HUES6 (cell line): ENCODE results near the gene CCDC63.
A peak's percentile ranks its signal among the peaks of the same experiment; 100 is the strongest.
"Not testable (repeated sequence)": the region's sequence is repeated elsewhere in the genome, so short reads cannot be mapped to it uniquely, and the experiment has no call there.

Experiments used
- H3K27ac ChIP-seq: 2 replicates; pipeline ENCODE4 v1.7.0; 2013; ENCODE audit warnings: low read depth, mild to moderate bottlenecking, low read length, inconsistent platforms
- H3K27me3 ChIP-seq: 2 replicates; pipeline ENCODE4 v1.6.1; 2013; ENCODE audit warnings: low read length; ENCODE audit not compliant: control insufficient read depth, insufficient read depth
- H3K36me3 ChIP-seq: 2 replicates; pipeline ENCODE4 v1.6.1; 2013; ENCODE audit warnings: low read length; ENCODE audit not compliant: control insufficient read depth, insufficient read depth
- H3K4me1 ChIP-seq: 2 replicates; pipeline ENCODE4 v1.6.1; 2013; ENCODE audit warnings: low read length; ENCODE audit not compliant: control insufficient read depth, insufficient read depth
- H3K4me3 ChIP-seq: 2 replicates; pipeline ENCODE4 v1.5.1; 2013; ENCODE audit warnings: low read depth, low read length
- H3K9ac ChIP-seq: one replicate; pipeline ENCODE4 v1.6.1; 2013; ENCODE audit warnings: mild to moderate bottlenecking, low read length
- H3K9me3 ChIP-seq: 2 replicates; pipeline ENCODE4 v1.6.1; 2013; ENCODE audit warnings: low read depth, low read length; ENCODE audit not compliant: control insufficient read depth, insufficient read depth

Gene CCDC63

GRCh38 chr12:110934093-110934852 lies 87.5 kb downstream of the CCDC63 start:
- H3K4me1 ChIP-seq, result peaks cover 32% of the 10 kb centered on the region
- peak overlapping the region; percentile 72 for H3K9ac ChIP-seq
- no peak overlapping the region; the same call in 1 of the 2 replicates for H3K4me3 ChIP-seq
- no peaks in the 10 kb centered on the region for H3K27me3 ChIP-seq
- no peaks in the 10 kb centered on the region for H3K9me3 ChIP-seq
- peak overlapping the region; percentile 90 for H3K27ac ChIP-seq
- H3K36me3 ChIP-seq, result no peaks in the 10 kb centered on the region

DNA sequence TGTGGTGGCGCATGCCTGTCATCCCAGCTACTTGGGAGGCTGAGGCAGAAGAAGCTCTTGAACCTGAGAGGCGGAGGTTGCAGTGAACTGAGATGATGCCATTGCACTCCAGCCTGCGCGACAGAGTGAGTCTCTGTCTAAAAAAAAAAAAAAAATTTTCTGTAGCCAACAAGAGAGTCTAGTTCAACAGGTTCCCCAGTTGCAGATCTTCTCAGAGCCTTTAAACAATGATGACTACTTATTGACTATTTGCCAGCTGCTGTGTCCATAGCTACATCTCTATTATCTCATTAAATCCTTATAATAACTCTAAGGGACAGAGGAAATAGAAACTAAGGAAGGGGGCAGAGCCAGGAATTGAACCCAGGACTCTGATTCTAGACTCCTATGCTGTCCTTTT lies 88.8 kb downstream of the CCDC63 start:
- Histone ChIP-seq H3K9ac (no peak overlapping the region), H3K27ac (peak overlapping the region; percentile 66; the same call in 1 of the 2 replicates), H3K4me3 (no peak overlapping the region), H3K36me3 (peaks cover 5% of the 10 kb centered on the region; the same call in 1 of the 2 replicates), H3K9me3 (no peaks in the 10 kb centered on the region), H3K4me1 (peaks cover 32% of the 10 kb centered on the region), H3K27me3 (no peaks in the 10 kb centered on the region)

DNA sequence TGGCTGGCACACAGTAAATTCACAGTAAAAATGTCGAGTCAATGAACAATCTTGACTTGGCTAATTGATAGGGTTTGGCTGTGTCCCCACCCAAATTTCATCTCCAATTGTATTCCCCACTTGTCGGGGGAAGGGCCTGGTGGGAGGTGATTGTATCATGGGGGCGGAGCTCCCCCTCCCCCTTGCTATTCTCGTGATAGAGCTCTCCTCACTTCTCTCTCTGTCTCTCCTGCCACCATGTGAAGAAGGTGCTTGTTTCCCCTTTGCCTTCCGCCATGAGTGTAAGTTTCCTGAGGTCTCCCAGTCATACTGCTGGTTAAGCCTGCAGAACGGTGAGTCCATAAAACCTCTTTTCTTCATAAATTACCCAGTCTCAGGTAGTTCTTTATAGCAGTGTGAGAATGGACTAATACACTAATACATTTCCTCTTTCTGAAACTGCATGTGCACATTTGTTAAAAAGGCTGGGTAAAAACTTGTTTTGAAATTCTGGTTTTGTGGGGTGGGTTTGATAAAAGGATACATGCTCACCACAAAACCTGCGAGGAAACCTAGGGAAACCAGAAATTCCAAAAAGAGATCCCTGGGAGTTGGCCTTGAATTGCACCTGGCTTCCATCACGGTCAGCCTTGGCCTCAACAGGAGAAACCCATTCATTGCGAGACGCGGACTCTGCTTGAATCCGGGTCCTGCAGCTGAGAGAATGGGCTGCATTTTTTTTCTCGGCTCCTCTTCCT lies 89.7 kb downstream of the CCDC63 start:
- Histone ChIP-seq H3K9me3 (no peaks in the 10 kb centered on the region), H3K4me1 (peaks cover 31% of the 10 kb centered on the region), H3K36me3 (peaks cover 7% of the 10 kb centered on the region; the same call in 1 of the 2 replicates), H3K27ac (peak overlapping the region; percentile 66), H3K9ac (peak overlapping the region; percentile 73), H3K4me3 (peak overlapping the region; percentile 46), H3K27me3 (no peaks in the 10 kb centered on the region)

- Histone ChIP-seq H3K4me3 (peak overlapping the region; percentile 46), H3K4me1 (peaks cover 25% of the 10 kb centered on the region), H3K9ac (peak overlapping the region; percentile 73), H3K27ac (peak overlapping the region; percentile 66; the same call in 1 of the 2 replicates), H3K9me3 (no peaks in the 10 kb centered on the region), H3K36me3 (peaks cover 7% of the 10 kb centered on the region; the same call in 1 of the 2 replicates), H3K27me3 (no peaks in the 10 kb centered on the region)
Measured at GRCh38 chr12:110937104-110937641, 90.4 kb downstream of the CCDC63 start.

- Histone ChIP-seq H3K27me3 (no peaks in the 10 kb centered on the region), H3K4me3 (no peak overlapping the region), H3K9ac (no peak overlapping the region), H3K27ac (no peak overlapping the region), H3K4me1 (peaks cover 7% of the 10 kb centered on the region; the same call in 1 of the 2 replicates), H3K9me3 (peaks cover 6% of the 10 kb centered on the region; the same call in 1 of the 2 replicates), H3K36me3 (peaks cover 7% of the 10 kb centered on the region; the same call in 1 of the 2 replicates)
Measured at GRCh38 chr12:110940296-110940695, 93.5 kb downstream of the CCDC63 start.

- H3K9ac ChIP-seq, result no peak overlapping the region
- no peak overlapping the region for H3K4me3 ChIP-seq
- H3K4me1 ChIP-seq, result peaks cover 4% of the 10 kb centered on the region; the same call in 1 of the 2 replicates
- H3K36me3 ChIP-seq, result peaks cover 7% of the 10 kb centered on the region; the same call in 1 of the 2 replicates
- H3K9me3 ChIP-seq, result peaks cover 12% of the 10 kb centered on the region
- no peaks in the 10 kb centered on the region for H3K27me3 ChIP-seq
- H3K27ac ChIP-seq, result no peak overlapping the region
Measured at GRCh38 chr12:110940933-110941332, 94.1 kb downstream of the CCDC63 start.

- H3K4me1 ChIP-seq, result no peaks in the 10 kb centered on the region
- no peak overlapping the region for H3K9ac ChIP-seq
- peaks cover 17% of the 10 kb centered on the region for H3K9me3 ChIP-seq
Measured at GRCh38 chr12:110941391-110941790, 94.6 kb downstream of the CCDC63 start.

GRCh38 chr12:110943373-110943772 lies 96.6 kb downstream of the CCDC63 start:
- H3K4me3 ChIP-seq, result no peak overlapping the region
- no peak overlapping the region for H3K27ac ChIP-seq
- H3K9me3 ChIP-seq, result peaks cover 28% of the 10 kb centered on the region
- no peaks in the 10 kb centered on the region for H3K27me3 ChIP-seq
- no peaks in the 10 kb centered on the region for H3K4me1 ChIP-seq
- H3K9ac ChIP-seq, result no peak overlapping the region
- peaks cover 8% of the 10 kb centered on the region; the same call in 1 of the 2 replicates for H3K36me3 ChIP-seq

More at GRCh38 chr12:110941391-110941790, 94.6 kb downstream of the CCDC63 start:
- Histone ChIP-seq H3K27ac (no peak overlapping the region), H3K27me3 (no peaks in the 10 kb centered on the region), H3K4me3 (no peak overlapping the region), H3K36me3 (peaks cover 7% of the 10 kb centered on the region; the same call in 1 of the 2 replicates)

- Histone ChIP-seq H3K36me3 (peaks cover 3% of the 10 kb centered on the region; the same call in 1 of the 2 replicates), H3K4me1 (no peaks in the 10 kb centered on the region), H3K4me3 (no peak overlapping the region), H3K27me3 (no peaks in the 10 kb centered on the region), H3K27ac (no peak overlapping the region), H3K9ac (no peak overlapping the region), H3K9me3 (peaks cover 39% of the 10 kb centered on the region)
Measured at GRCh38 chr12:110948041-110948440, 101.3 kb downstream of the CCDC63 start.

DNA sequence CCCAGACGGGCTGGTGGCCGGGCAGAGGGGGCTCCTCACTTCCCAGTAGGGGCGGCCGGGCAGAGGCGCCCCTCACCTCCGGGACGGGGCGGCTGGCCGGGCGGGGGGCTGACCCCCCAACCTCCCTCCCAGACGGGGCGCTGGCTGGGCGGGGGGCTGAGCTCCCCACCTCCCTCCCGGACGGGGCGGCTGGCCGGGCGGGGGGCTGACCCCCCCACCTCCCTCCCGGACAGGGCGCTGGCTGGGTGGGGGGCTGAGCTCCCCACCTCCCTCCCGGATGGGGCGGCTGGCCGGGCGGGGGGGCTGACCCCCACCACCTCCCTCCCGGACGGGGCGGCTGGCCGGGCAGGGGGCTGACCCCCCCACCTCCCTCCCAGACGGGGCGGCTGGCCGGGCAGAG lies 103.7 kb downstream of the CCDC63 start:
- not testable (repeated sequence) for H3K27ac ChIP-seq, H3K4me1 ChIP-seq, H3K36me3 ChIP-seq, H3K27me3 ChIP-seq, H3K9ac ChIP-seq, H3K4me3 ChIP-seq
- peaks cover 31% of the 10 kb centered on the region for H3K9me3 ChIP-seq
